Adrenal gland (tissue), 5 donors: ENCODE results near the gene ADCK1.

ENCODE experiments used
- CTCF ChIP-seq, 6 experiments: fragments of 450-650 bp in 4 of 6; fragments of 200-600 bp in 2 of 6; sonication (generic) in 1 of 6; IDR thresholded peaks; 1 replicate in 5 of 6; 2 replicates in 1 of 6; pipeline versions ENCODE4 v1.5.1 to v1.8.0; 2016 to 2021; ENCODE audit warnings: antibody characterized with exemption in 6 of 6, mild to moderate bottlenecking in 2 of 6, moderate library complexity in 1 of 6
- POLR2A ChIP-seq, 2 donors: fragments of 450-650 bp; IDR thresholded peaks; one replicate each; pipeline ENCODE4 v1.6.1; 2017; ENCODE audit warnings: antibody characterized with exemption in 2 of 2, mild to moderate bottlenecking in 2 of 2, moderate library complexity in 1 of 2
- donor health status: DM: no; HTN: no; CAD: no.

- TF ChIP-seq CTCF (IDR thresholded peaks at IDR 0.05) (no peak), POLR2A (IDR thresholded peaks at IDR 0.05) (no peak)
These were observed 9.2 kb upstream of the ADCK1 start for GRCh38 chr14:77790566-77791224.
